NCI-H2196 treated with DMSO at 0.1 percent for 48 hours (cell line): Measurements from ENCODE around the gene GRM7.

ENCODE experiments used
- DNase-seq: peaks from one replicate; lab custom pipeline; 2025; ENCODE audit not compliant: unreplicated experiment; lab: John Stamatoyannopoulos, UW

GRM7 gene

GRCh38 chr3:7760718-7761117, 899.8 kb downstream of the GRM7 start:
- DNase-seq: no peak

GRCh38 chr3:7764115-7764514, 903.2 kb downstream of the GRM7 start:
- DNase-seq: no peak

- DNase-seq: no peak
Measured at GRCh38 chr3:7766530-7766929, 905.6 kb downstream of the GRM7 start.

GRCh38 chr3:7779331-7779730, 918.4 kb downstream of the GRM7 start:
- DNase-seq: no peak

- DNase-seq: no peak
Measured at GRCh38 chr3:7781395-7781794, 920.5 kb downstream of the GRM7 start.

- DNase-seq: no peak
Measured at GRCh38 chr3:7787871-7788828, 927.2 kb downstream of the GRM7 start.

- no peak for DNase-seq
Measured at GRCh38 chr3:7788881-7789280, 928.0 kb downstream of the GRM7 start.

- DNase-seq: no peak
Measured at GRCh38 chr3:7789324-7789723, 928.4 kb downstream of the GRM7 start.

GRCh38 chr3:7790141-7790540, 929.2 kb downstream of the GRM7 start:
- DNase-seq: no peak
